K562 (cell line): ENCODE measurements around the gene HTRA3.

Experiments used
- CTBP1 ChIP-seq: fragments of 450-650 bp; IDR thresholded peaks from 2 replicates; pipeline ENCODE4 v1.6.1; 2016; ENCODE audit warnings: borderline replicate concordance
- DEAF1 ChIP-seq: fragments of 450-650 bp; formaldehyde crosslinking; IDR thresholded peaks from 2 replicates; pipeline ENCODE4 v1.4.0; 2020; ENCODE audit warnings: mild to moderate bottlenecking, moderate library complexity
- MAZ ChIP-seq, 2 experiments: fragments of 450-650 bp in 1 of 2; sonication (generic) in 1 of 2; formaldehyde crosslinking; IDR thresholded peaks in 1 of 2; conservative IDR thresholded peaks in 1 of 2; 2 replicates each; pipeline versions ENCODE4 v1.4.0 to v1.5.0; 2020; ENCODE audit warnings: mild to moderate bottlenecking in 1 of 2, missing genetic modification reagents in 1 of 2
- POLR2A ChIP-seq: fragments of 450-650 bp; conservative IDR thresholded peaks from 2 replicates; pipeline ENCODE4 v1.6.1; 2016
- RB1 ChIP-seq: fragments of 450-650 bp; IDR thresholded peaks from 2 replicates; pipeline ENCODE4 v1.6.1; 2017; ENCODE audit warnings: low read depth, mild to moderate bottlenecking
- TCF7L2 ChIP-seq: fragments of 150-350 bp; IDR thresholded peaks from 2 replicates; pipeline ENCODE4 v1.6.1; 2016; ENCODE audit warnings: low read depth, mild to moderate bottlenecking, low read length, moderate library complexity
- ZBTB43 ChIP-seq: sonication (generic); formaldehyde crosslinking; IDR thresholded peaks from 2 replicates; pipeline ENCODE4 v1.8.0; 2023; ENCODE audit warnings: mild to moderate bottlenecking, missing genetic modification reagents
- TF ChIP-seq, protein P1 (sequence below): sonication (generic); formaldehyde crosslinking; IDR thresholded peaks from 2 replicates; pipeline ENCODE4 v1.9.0; 2022; ENCODE audit warnings: mild to moderate bottlenecking, missing genetic modification reagents
- TF ChIP-seq, protein P2 (sequence below): fragments of 250-450 bp; sonication (Bioruptor Pico); IDR thresholded peaks from 2 replicates; pipeline ENCODE4 v1.5.1; 2021; ENCODE audit warnings: mild to moderate bottlenecking

GRCh38 chr4:8329859-8330761 is 60.6 kb downstream of the HTRA3 start:
- TF ChIP-seq DEAF1 (CRISPR knock-in tag) (no peak), RB1 (no peak), MAZ (CRISPR knock-in tag; conservative IDR thresholded peaks at IDR 0.05 in 1 of 2, IDR thresholded peaks at IDR 0.05 in 1 of 2) (no peak), CTBP1 (no peak), POLR2A (no peak), ZBTB43 (CRISPR knock-in tag) (no peak), TCF7L2 (no peak)
- TF ChIP-seq, protein P1, sequence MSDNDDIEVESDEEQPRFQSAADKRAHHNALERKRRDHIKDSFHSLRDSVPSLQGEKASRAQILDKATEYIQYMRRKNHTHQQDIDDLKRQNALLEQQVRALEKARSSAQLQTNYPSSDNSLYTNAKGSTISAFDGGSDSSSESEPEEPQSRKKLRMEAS (CRISPR knock-in tag): no peak
- TF ChIP-seq, protein P2, sequence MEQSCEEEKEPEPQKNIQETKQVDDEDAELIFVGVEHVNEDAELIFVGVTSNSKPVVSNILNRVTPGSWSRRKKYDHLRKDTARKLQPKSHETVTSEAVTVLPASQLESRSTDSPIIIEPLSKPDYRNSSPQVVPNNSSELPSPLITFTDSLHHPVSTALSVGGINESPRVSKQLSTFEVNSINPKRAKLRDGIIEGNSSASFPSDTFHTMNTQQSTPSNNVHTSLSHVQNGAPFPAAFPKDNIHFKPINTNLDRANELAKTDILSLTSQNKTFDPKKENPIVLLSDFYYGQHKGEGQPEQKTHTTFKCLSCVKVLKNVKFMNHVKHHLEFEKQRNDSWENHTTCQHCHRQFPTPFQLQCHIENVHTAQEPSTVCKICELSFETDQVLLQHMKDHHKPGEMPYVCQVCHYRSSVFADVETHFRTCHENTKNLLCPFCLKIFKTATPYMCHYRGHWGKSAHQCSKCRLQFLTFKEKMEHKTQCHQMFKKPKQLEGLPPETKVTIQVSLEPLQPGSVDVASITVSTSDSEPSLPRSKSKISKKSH (CRISPR knock-in tag): no peak
